ENCODE measurements around the gene ZNF613.

- TF ChIP-seq POLR2AphosphoS5 (IDR thresholded peaks at IDR 0.05; ENCODE audit: low read depth, low read length) = no peak
- TF ChIP-seq TAF1 (IDR thresholded peaks at IDR 0.05; ENCODE audit: low read depth, low read length) = no peak
- TF ChIP-seq POLR2A (IDR thresholded peaks at IDR 0.05; ENCODE audit: low read depth, low read length) = no peak
- no peak for TF ChIP-seq POU2F2 (IDR thresholded peaks at IDR 0.05; ENCODE audit: low read depth, low read length)
- TF ChIP-seq SPI1 (IDR thresholded peaks at IDR 0.05; ENCODE audit: low read depth, low read length) = no peak
- no peak for TF ChIP-seq PAX5 (IDR thresholded peaks at IDR 0.05; ENCODE audit: insufficient read depth, low read length, severe bottlenecking)
These were observed 49.6 kb downstream of the ZNF613 start for GRCh38 chr19:51976852-51977251.
